H1 (cell line): ENCODE measurements around the gene ORC6. TPM values are rescaled to one million over a fixed set of nuclear protein-coding genes. Genes with fewer than 3 reads are reported as not detected.

Source experiments
- CTCF ChIA-PET: fragments of 300-600 bp; sonication (Branson Sonifier 250); formaldehyde crosslinking; loops from one replicate; lab custom pipeline; 2021; ENCODE audit not compliant: partially characterized antibody; lab: Charles Lee
- POLR2A ChIA-PET: fragments of 300-600 bp; sonication (Branson Sonifier 250); formaldehyde crosslinking; loops from one replicate; lab custom pipeline; 2021; ENCODE audit warnings: inconsistent platforms; ENCODE audit not compliant: partially characterized antibody; lab: Charles Lee
- DNase-seq, 2 experiments: peaks; one replicate each; pipeline versions ENCODE4 v3.0.0 to v3.0.0-alpha.2; 2010 to 2022; ENCODE audit warnings: low spot score in 2 of 2, low read depth in 1 of 2, mixed read lengths in 1 of 2
- FAIRE-seq: peaks from 2 replicates; lab custom pipeline; 2011; peaks lifted over from hg19 to GRCh38; lab: Jason Lieb, UNC
- H2AFZ ChIP-seq: 2 replicates; pipeline ENCODE4 v1.8.1; 2012; ENCODE audit warnings: low read length, inconsistent platforms
- H2AK5ac ChIP-seq: 2 replicates; pipeline ENCODE4 v1.6.1; 2013; ENCODE audit warnings: low read depth, low read length
- H2BK120ac ChIP-seq: replicated peaks from 2 replicates; pipeline ENCODE3; 2013; ENCODE audit warnings: low read depth, low read length, inconsistent platforms
- H2BK12ac ChIP-seq: 2 replicates; pipeline ENCODE4 v1.6.1; 2013; ENCODE audit warnings: low read depth, low read length
- H2BK15ac ChIP-seq: 2 replicates; pipeline ENCODE4 v1.6.1; 2013; ENCODE audit warnings: low read length
- H2BK20ac ChIP-seq: 2 replicates; pipeline ENCODE4 v1.6.1; 2013; ENCODE audit warnings: low read length
- H2BK5ac ChIP-seq: 2 replicates; pipeline ENCODE4 v1.6.1; 2013; ENCODE audit warnings: low read depth, low read length
- H3K14ac ChIP-seq: 2 replicates; pipeline ENCODE4 v1.6.1; 2013; ENCODE audit warnings: inconsistent platforms; ENCODE audit not compliant: insufficient read length
- H3K18ac ChIP-seq: 2 replicates; pipeline ENCODE4 v1.6.1; 2013; ENCODE audit warnings: low read length; ENCODE audit errors: extremely low read depth
- H3K23ac ChIP-seq: 2 replicates; pipeline ENCODE4 v1.6.1; 2013; ENCODE audit warnings: inconsistent platforms; ENCODE audit not compliant: insufficient read length
- H3K23me2 ChIP-seq: 2 replicates; pipeline ENCODE4 v1.6.1; 2013; ENCODE audit warnings: low read depth, low read length
- H3K27ac ChIP-seq: 2 replicates; pipeline ENCODE4 v1.6.1; 2011; ENCODE audit warnings: low read depth, low read length, inconsistent platforms
- H3K27me3 ChIP-seq, 4 experiments: replicated peaks in 1 of 4; 1 replicate in 1 of 4; 2 replicates in 3 of 4; pipeline versions ENCODE4 v1.6.1 to v1.8.1; 2011 to 2013; ENCODE audit warnings: low read length in 3 of 4, mild to moderate bottlenecking in 3 of 4, inconsistent platforms in 2 of 4, mixed read lengths in 2 of 4, moderate library complexity in 1 of 4; ENCODE audit not compliant: control insufficient read depth in 3 of 4, insufficient read depth in 3 of 4; ENCODE audit errors: extremely low read depth in 1 of 4
- H3K36me3 ChIP-seq, 4 experiments: 2 replicates each; pipeline versions ENCODE4 v1.6.1 to v1.8.1; 2011 to 2013; ENCODE audit warnings: mild to moderate bottlenecking in 4 of 4, low read length in 3 of 4, moderate library complexity in 2 of 4, control low read depth in 1 of 4, inconsistent platforms in 1 of 4; ENCODE audit not compliant: insufficient read depth in 4 of 4, control insufficient read depth in 2 of 4
- H3K4ac ChIP-seq: replicated peaks from 2 replicates; pipeline ENCODE3; 2013; ENCODE audit warnings: low read length, low read depth, mixed read lengths, inconsistent platforms; ENCODE audit not compliant: insufficient read length
- H3K4me1 ChIP-seq, 4 experiments: replicated peaks in 1 of 4; 1 replicate in 1 of 4; 2 replicates in 3 of 4; pipeline versions ENCODE4 v1.6.1 to v1.8.1; 2011 to 2013; ENCODE audit warnings: low read length in 3 of 4, inconsistent platforms in 2 of 4, mixed read lengths in 1 of 4; ENCODE audit not compliant: insufficient read depth in 4 of 4, control insufficient read depth in 3 of 4
- H3K4me2 ChIP-seq, 2 experiments: 2 replicates each; pipeline versions ENCODE4 v1.6.1 to v1.8.1; 2011 to 2013; ENCODE audit warnings: low read depth in 2 of 2, low read length in 2 of 2, control low read depth in 1 of 2, inconsistent platforms in 1 of 2, mild to moderate bottlenecking in 1 of 2; ENCODE audit not compliant: insufficient read depth in 1 of 2
- H3K4me3 ChIP-seq, 4 experiments: fragments of 200-600, 300-600 bp in 1 of 4; sonication (generic), shearing (Covaris generic), sonication (Bioruptor Twin) in 1 of 4; 2 replicates each; pipeline versions ENCODE4 v1.5.1 to v1.8.1; 2011 to 2016; ENCODE audit warnings: low read length in 4 of 4, low read depth in 3 of 4, control low read depth in 2 of 4, inconsistent platforms in 2 of 4, mild to moderate bottlenecking in 2 of 4, mixed read lengths in 1 of 4, moderate library complexity in 1 of 4; ENCODE audit not compliant: insufficient read depth in 2 of 4; ENCODE audit errors: extremely low read depth in 1 of 4
- H3K56ac ChIP-seq: replicated peaks from 2 replicates; pipeline ENCODE3; 2013; ENCODE audit warnings: low read depth, mild to moderate bottlenecking, mixed read lengths, low read length, inconsistent platforms; ENCODE audit not compliant: insufficient read length
- H3K79me1 ChIP-seq: 2 replicates; pipeline ENCODE4 v1.6.1; 2013; ENCODE audit warnings: low read depth, low read length, control low read depth
- H3K79me2 ChIP-seq, 2 experiments: 2 replicates each; pipeline versions ENCODE4 v1.6.1 to v1.8.1; 2012 to 2013; ENCODE audit warnings: low read length in 2 of 2, mild to moderate bottlenecking in 2 of 2, inconsistent platforms in 1 of 2; ENCODE audit not compliant: insufficient read depth in 2 of 2, control insufficient read depth in 1 of 2
- H3K9ac ChIP-seq, 4 experiments: replicated peaks in 1 of 4; 1 replicate in 1 of 4; 2 replicates in 3 of 4; pipeline versions ENCODE4 v1.6.1 to v1.8.1; 2011 to 2013; ENCODE audit warnings: low read depth in 3 of 4, low read length in 3 of 4, control low read depth in 2 of 4, mild to moderate bottlenecking in 2 of 4, moderate library complexity in 2 of 4, inconsistent platforms in 1 of 4; ENCODE audit errors: extremely low read depth in 1 of 4
- H3K9me3 ChIP-seq, 2 experiments: 2 replicates each; pipeline versions ENCODE4 v1.6.1 to v1.8.1; 2012 to 2013; ENCODE audit warnings: mild to moderate bottlenecking in 2 of 2, moderate library complexity in 2 of 2, control low read depth in 1 of 2, inconsistent platforms in 1 of 2, low read depth in 1 of 2, low read length in 1 of 2, mixed read lengths in 1 of 2; ENCODE audit not compliant: insufficient read depth in 2 of 2
- H4K20me1 ChIP-seq, 2 experiments: replicated peaks in 1 of 2; 2 replicates each; pipeline versions ENCODE3 to v1.8.1; 2011 to 2013; ENCODE audit warnings: inconsistent platforms in 2 of 2, low read length in 2 of 2, mild to moderate bottlenecking in 1 of 2; ENCODE audit not compliant: insufficient read depth in 2 of 2, control insufficient read depth in 1 of 2
- H4K5ac ChIP-seq: 2 replicates; pipeline ENCODE4 v1.6.1; 2013; ENCODE audit warnings: low read length, low read depth, mixed read lengths, inconsistent platforms; ENCODE audit not compliant: insufficient read length
- H4K8ac ChIP-seq: 2 replicates; pipeline ENCODE4 v1.8.0; 2013; ENCODE audit warnings: mild to moderate bottlenecking, moderate library complexity, low read length, inconsistent platforms; ENCODE audit not compliant: insufficient read depth; ENCODE audit errors: extremely low read depth
- H4K91ac ChIP-seq: replicated peaks from 2 replicates; pipeline ENCODE3; 2013; ENCODE audit warnings: low read length, mixed read lengths, inconsistent platforms; ENCODE audit not compliant: insufficient read length
- BACH1 ChIP-seq: IDR thresholded peaks from 2 replicates; pipeline ENCODE4 v1.6.1; 2012; ENCODE audit warnings: low read length, improper control_type of control experiment
- BCL11A ChIP-seq, 2 experiments: IDR thresholded peaks; one replicate each; pipeline ENCODE4 v1.6.1; 2011; ENCODE audit warnings: low read depth in 2 of 2, low read length in 2 of 2, mild to moderate bottlenecking in 2 of 2
- CBX5 ChIP-seq: fragments of 300-800, 300-1000 bp; sonication (generic); IDR thresholded peaks from 2 replicates; pipeline ENCODE4 v1.7.1; 2016; ENCODE audit warnings: antibody characterized with exemption, low read length, low read depth
- CBX8 ChIP-seq: fragments of 300-800, 300-1000 bp; sonication (generic); IDR thresholded peaks from 2 replicates; pipeline ENCODE4 v1.7.1; 2016; ENCODE audit warnings: low read depth, low read length, borderline replicate concordance
- CHD1 ChIP-seq: IDR thresholded peaks from 2 replicates; pipeline ENCODE4 v1.6.1; 2012; ENCODE audit warnings: low read depth, low read length, improper control_type of control experiment
- CHD2 ChIP-seq: IDR thresholded peaks from 2 replicates; pipeline ENCODE4 v1.6.1; 2012; ENCODE audit warnings: low read length, improper control_type of control experiment
- EGR1 ChIP-seq: IDR thresholded peaks from 2 replicates; pipeline ENCODE4 v1.6.1; 2011; ENCODE audit warnings: low read depth, low read length, borderline replicate concordance
- HDAC2 ChIP-seq, 2 experiments: fragments of 300-600 bp in 1 of 2; sonication (generic) in 1 of 2; IDR thresholded peaks; 2 replicates each; pipeline ENCODE4 v1.6.1; 2011 to 2012; ENCODE audit warnings: low read depth in 2 of 2, low read length in 2 of 2, mild to moderate bottlenecking in 2 of 2, moderate library complexity in 2 of 2, borderline replicate concordance in 1 of 2, inconsistent platforms in 1 of 2
- KDM1A ChIP-seq: fragments of 200-600, 300-600 bp; sonication (generic); IDR thresholded peaks from 2 replicates; pipeline ENCODE4 v1.7.1; 2016; ENCODE audit warnings: mild to moderate bottlenecking, low read length, borderline replicate concordance
- KDM5A ChIP-seq: fragments of 200-600 bp; IDR thresholded peaks from 2 replicates; pipeline ENCODE4 v1.7.1; 2012; ENCODE audit warnings: mild to moderate bottlenecking, low read length, inconsistent platforms, mixed read lengths
- NRF1 ChIP-seq: IDR thresholded peaks from 2 replicates; pipeline ENCODE4 v1.6.1; 2011; ENCODE audit warnings: mild to moderate bottlenecking, low read depth, low read length, improper control_type of control experiment
- SIX5 ChIP-seq: IDR thresholded peaks from 2 replicates; pipeline ENCODE4 v1.6.1; 2011; ENCODE audit warnings: mild to moderate bottlenecking, low read depth, low read length
- SP1 ChIP-seq: IDR thresholded peaks from 2 replicates; pipeline ENCODE4 v1.6.1; 2011; ENCODE audit warnings: low read depth, low read length
- TBP ChIP-seq: IDR thresholded peaks from 2 replicates; pipeline ENCODE4 v1.6.1; 2011; ENCODE audit warnings: low read depth, low read length, improper control_type of control experiment
- WGBS, 2 experiments: shearing (Covaris generic) in 1 of 2; methylation state at CpG; one replicate each; pipeline versions ENCODE4 v1.1.6 to v1.1.7; 2013 to 2015; ENCODE audit warnings: low lambda C conversion rate in 2 of 2, mixed read lengths in 2 of 2, inconsistent platforms in 1 of 2, low coverage in 1 of 2, missing lambda C conversion rate in 1 of 2; ENCODE audit not compliant: insufficient replicate concordance in 2 of 2, insufficient coverage in 1 of 2, insufficient read length in 1 of 2; ENCODE audit errors: extremely low coverage in 1 of 2, missing lambda C conversion rate in 1 of 2; 5-methylcytosine and 5-hydroxymethylcytosine counted together
- polyA plus RNA-seq, 7 experiments: library from polyadenylated mRNA; depleted of rRNA in 3 of 7; stranded (reverse) in 5 of 7; unstranded in 2 of 7; fragments of >200 nt in 5 of 7; fragments of 200-250 nt in 2 of 7; gene quantifications; 1 replicate in 5 of 7; 2 replicates in 1 of 7; 4 replicates in 1 of 7; pipeline versions ENCODE4 v1.2.1 to v1.2.3, GENCODE V29; 2011 to 2013; ENCODE audit warnings: missing spikeins in 2 of 7, mixed read lengths in 2 of 7
- total RNA-seq: library from RNA; stranded (reverse); fragmentation: NEBNext Ultra II Directional; extraction: Animal tissue kit (Norgen Biotek cat#: 25700); gene quantifications from 2 replicates; pipeline ENCODE4 v1.2.1, GENCODE V29; 2021

Gene ORC6
- total and polyA plus RNA-seq, 2 of the 8 experiments (the other 6 are each of a cell fraction or from before 2014, with no cell fraction given) = 41.8 to 67.4 TPM

GRCh38 chr16:46737621-46738214 is 48.3 kb downstream of the ORC6 start:
- no peak overlapping the region for H2AFZ ChIP-seq
- H2BK12ac ChIP-seq = no peak overlapping the region
- TF ChIP-seq CBX8 (no peak), BACH1 (no peak), BCL11A (IDR thresholded peaks at IDR 0.05; ENCODE audit: low read depth in 2 of 2, low read length in 2 of 2) (no peak), TBP (no peak), KDM5A (no peak), CBX5 (no peak), CHD1 (no peak), SIX5 (no peak), KDM1A (no peak), NRF1 (no peak), EGR1 (no peak), HDAC2 (IDR thresholded peaks at IDR 0.05; ENCODE audit: borderline replicate concordance in 1 of 2, low read depth in 2 of 2, low read length in 2 of 2) (no peak), CHD2 (no peak), SP1 (no peak)
- H3K79me2 ChIP-seq = no peaks in the 10 kb centered on the region
- H3K56ac ChIP-seq = no peak overlapping the region
- H3K36me3 ChIP-seq = no peaks in the 10 kb centered on the region
- H3K27me3 ChIP-seq = no peaks in the 10 kb centered on the region
- H4K20me1 ChIP-seq = no peaks in the 10 kb centered on the region
- H2BK120ac ChIP-seq = no peak overlapping the region
- H2BK20ac ChIP-seq = peak overlapping the region; percentile 61; the same call in 1 of the 2 replicates
- no peaks in the 10 kb centered on the region for H3K79me1 ChIP-seq
- no peaks in the 10 kb centered on the region for H3K23me2 ChIP-seq
- H3K4me2 ChIP-seq = no peak overlapping the region
- CTCF ChIA-PET = interaction anchor here (0.5 to 2.0 kb wide), 7 partner anchors 8 to 286 kb away, joined by 3 to 5 read pairs (median 3); no protein-coding TSS in a partner anchor
- no peak overlapping the region for H3K18ac ChIP-seq
- no peaks in the 10 kb centered on the region for H3K9me3 ChIP-seq
- no peak overlapping the region for H2BK15ac ChIP-seq
- FAIRE-seq (no peak), DNase-seq (no peak)
- H3K4me3 ChIP-seq = no peak overlapping the region
- H2BK5ac ChIP-seq = no peak overlapping the region
- no peak overlapping the region for H3K4ac ChIP-seq
- H4K5ac ChIP-seq = no peak overlapping the region
- H3K9ac ChIP-seq = no peak overlapping the region
- H2AK5ac ChIP-seq = no peak overlapping the region
- no peak overlapping the region for H3K23ac ChIP-seq
- H4K91ac ChIP-seq = no peak overlapping the region
- no peak overlapping the region for H3K14ac ChIP-seq
- peaks cover 0 to under 1% (median 0%) of the 10 kb centered on the region in 4 experiments; a peak in 2 of 7 replicates for H3K4me1 ChIP-seq
- POLR2A ChIA-PET = interaction anchor here (0.9 to 1.1 kb wide), 2 partner anchors 14 to 46 kb away, joined by 3 read pairs; no protein-coding TSS in a partner anchor
- peak overlapping the region; percentile 59; the same call in 1 of the 2 replicates for H4K8ac ChIP-seq
- WGBS, 2 experiments = 91% methylated on average over 11 of the region's 14 CpGs; no CpG with 5 or more reads in 1 of the 2 experiments
- no peak overlapping the region for H3K27ac ChIP-seq
